HepG2 (cell line): ENCODE results near the gene VAMP8. TPM values are rescaled to one million over a fixed set of nuclear protein-coding genes. Genes with fewer than 3 reads are reported as not detected.

Experiments used
- CBX2 ChIP-seq, 2 experiments: fragments of 200-600 bp in 1 of 2; sonication (generic); formaldehyde crosslinking in 1 of 2; IDR thresholded peaks; 2 replicates each; pipeline versions ENCODE4 v1.7.0 to v1.8.1; 2018 to 2022; ENCODE audit warnings: low read depth in 2 of 2, low read length in 1 of 2, mild to moderate bottlenecking in 1 of 2, missing genetic modification reagents in 1 of 2
- CHD4 ChIP-seq: fragments of 200-600 bp; sonication (generic); IDR thresholded peaks from 2 replicates; pipeline ENCODE4 v1.7.0; 2017; ENCODE audit warnings: mild to moderate bottlenecking, low read length, borderline replicate concordance
- ERF ChIP-seq: IDR thresholded peaks from 2 replicates; pipeline ENCODE4 v1.6.1; 2018; ENCODE audit warnings: missing biosample characterization, missing genetic modification reagents
- FOXP1 ChIP-seq, 2 experiments: fragments of 450-650 bp in 1 of 2; IDR thresholded peaks; 2 replicates each; pipeline ENCODE4 v1.6.1; 2017 to 2018; ENCODE audit warnings: antibody characterized with exemption in 1 of 2
- HNRNPL ChIP-seq: fragments of 200-400 bp; formaldehyde crosslinking; IDR thresholded peaks from 2 replicates; pipeline ENCODE4 v1.6.1; 2017; ENCODE audit warnings: mild to moderate bottlenecking, low read depth, low read length
- JARID2 ChIP-seq: sonication (generic); formaldehyde crosslinking; IDR thresholded peaks from 2 replicates; pipeline ENCODE4 v1.8.1; 2023; ENCODE audit warnings: missing genetic modification reagents, inconsistent platforms; ENCODE audit not compliant: insufficient replicate concordance
- KDM6A ChIP-seq: IDR thresholded peaks from 2 replicates; pipeline ENCODE4 v1.6.1; 2016; ENCODE audit warnings: low read depth
- MTF1 ChIP-seq: sonication (generic); formaldehyde crosslinking; IDR thresholded peaks from 2 replicates; pipeline ENCODE4 v1.5.0; 2020; ENCODE audit warnings: missing genetic modification reagents
- MYC ChIP-seq: sonication (generic); formaldehyde crosslinking; IDR thresholded peaks from 2 replicates; pipeline ENCODE4 v1.9.0; 2021; ENCODE audit warnings: missing genetic modification reagents, borderline replicate concordance
- MZF1 ChIP-seq: sonication (generic); formaldehyde crosslinking; IDR thresholded peaks from 2 replicates; pipeline ENCODE4 v1.8.1; 2023; ENCODE audit warnings: mild to moderate bottlenecking, missing genetic modification reagents, borderline replicate concordance
- NCOA2 ChIP-seq: sonication (generic); formaldehyde crosslinking; IDR thresholded peaks from 2 replicates; pipeline ENCODE4 v1.8.0; 2022; ENCODE audit warnings: inconsistent platforms
- SIN3A ChIP-seq: IDR thresholded peaks from 2 replicates; pipeline ENCODE4 v1.6.1; 2011; ENCODE audit warnings: low read depth, mild to moderate bottlenecking, control low read depth, low read length, borderline replicate concordance
- TEAD3 ChIP-seq: optimal IDR thresholded peaks from 2 replicates; pipeline ENCODE3; 2016; ENCODE audit warnings: borderline replicate concordance
- ZNF30 ChIP-seq: sonication (generic); formaldehyde crosslinking; IDR thresholded peaks from 2 replicates; pipeline ENCODE4 v1.5.0; 2020; ENCODE audit warnings: mild to moderate bottlenecking, missing genetic modification reagents
- ZNF333 ChIP-seq: sonication (generic); formaldehyde crosslinking; IDR thresholded peaks from 2 replicates; pipeline ENCODE4 v1.4.0; 2020; ENCODE audit warnings: mild to moderate bottlenecking, missing genetic modification reagents, borderline replicate concordance
- ZNF644 ChIP-seq: IDR thresholded peaks from 2 replicates; pipeline ENCODE4 v1.6.1; 2016; ENCODE audit warnings: low read depth
- ZSCAN9 ChIP-seq: IDR thresholded peaks from 2 replicates; pipeline ENCODE4 v1.6.1; 2016; ENCODE audit warnings: borderline replicate concordance
- polyA plus RNA-seq, 8 experiments: library from polyadenylated mRNA; depleted of rRNA in 3 of 8; stranded (reverse) in 7 of 8; unstranded in 1 of 8; fragments of >200 nt; fragmentation: Illumina TruSeq in 4 of 8; extraction: Trizol in 4 of 8; gene quantifications; 2 replicates each; pipeline versions ENCODE4 v1.2.1 to v1.2.3, GENCODE V29; 2011 to 2016; ENCODE audit warnings: low read depth in 4 of 8, missing spikeins in 1 of 8, mixed read lengths in 1 of 8; ENCODE audit not compliant: insufficient read depth in 1 of 8
- total RNA-seq, 5 experiments: library from RNA; depleted of rRNA; stranded (reverse); fragments of >200 nt; fragmentation: Illumina TruSeq; extraction: Trizol; gene quantifications; 2 replicates each; pipeline ENCODE4 v1.2.3, GENCODE V29; 2016; ENCODE audit warnings: low read depth in 1 of 5
- TF ChIP-seq, protein P1 (sequence below): sonication (generic); formaldehyde crosslinking; IDR thresholded peaks from 2 replicates; pipeline ENCODE4 v1.5.0; 2020; ENCODE audit warnings: mild to moderate bottlenecking, missing genetic modification reagents
- TF ChIP-seq, protein P2 (sequence below): sonication (generic); formaldehyde crosslinking; IDR thresholded peaks from 2 replicates; pipeline ENCODE4 v1.8.0; 2022; ENCODE audit warnings: missing genetic modification reagents, mild to moderate bottlenecking, inconsistent platforms, borderline replicate concordance
- TF ChIP-seq, protein P3 (sequence below): IDR thresholded peaks from 2 replicates; pipeline ENCODE4 v1.6.1; 2016; ENCODE audit warnings: missing compliant biosample characterization, missing genetic modification reagents, borderline replicate concordance
- TF ChIP-seq, protein P4 (sequence below): fragments of 450-650 bp; IDR thresholded peaks from 2 replicates; pipeline ENCODE4 v1.6.1; 2016
- TF ChIP-seq, protein P5 (sequence below): IDR thresholded peaks from 2 replicates; pipeline ENCODE4 v1.6.1; 2016; ENCODE audit warnings: missing genetic modification reagents, missing compliant biosample characterization

VAMP8 gene
- total and polyA plus RNA-seq, 2 of the 13 experiments (the other 11 are each of a cell fraction or from before 2014, with no cell fraction given): 83.3 to 157 TPM

DNA sequence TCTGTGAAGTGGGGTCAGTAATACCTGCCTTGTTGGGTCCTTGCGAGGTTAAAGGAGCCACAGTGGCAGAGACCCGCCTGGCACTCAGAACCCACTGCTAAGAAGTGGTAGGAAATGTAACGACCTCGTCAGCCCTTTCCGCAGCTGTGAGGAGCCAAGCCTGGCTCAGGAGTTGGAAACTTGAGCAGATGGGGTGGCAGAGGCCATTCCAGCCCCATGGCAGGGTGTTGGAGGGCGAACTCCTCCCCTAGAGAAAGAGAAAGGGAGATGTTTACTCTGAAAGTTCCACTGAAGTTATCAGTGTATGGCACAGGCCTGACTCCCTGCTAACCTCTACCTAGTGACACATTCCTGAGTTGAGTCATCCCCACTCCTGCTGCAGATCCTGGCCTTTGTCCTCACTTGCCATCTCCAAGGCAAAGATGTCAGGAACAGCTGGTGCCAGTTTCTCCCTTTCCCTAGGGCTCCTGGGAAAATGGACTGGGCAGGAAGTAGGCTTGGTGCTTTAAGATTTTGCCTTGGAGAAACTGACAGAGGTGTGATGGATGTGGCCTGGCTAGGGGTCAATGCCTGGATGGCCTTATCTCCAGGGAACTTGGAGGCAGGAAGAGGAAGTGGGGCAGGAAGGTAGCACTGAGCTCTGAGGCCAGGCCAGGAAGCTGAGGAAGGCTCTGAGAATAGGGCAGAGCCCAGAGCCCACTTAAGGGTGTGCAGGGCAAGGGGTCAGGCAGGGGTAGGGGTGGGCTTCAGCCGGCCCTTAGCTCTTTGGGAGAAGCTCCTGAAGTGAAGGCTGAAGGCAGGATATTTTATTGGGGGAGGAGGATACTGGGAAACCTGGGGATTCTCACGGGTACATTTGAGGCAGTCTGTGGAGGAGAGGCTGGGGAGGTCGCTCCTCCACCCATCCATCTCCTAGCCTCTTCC is 7.7 kb downstream of the VAMP8 start (continued):
- 0 out of 2 replicates have a peak, but pooled peaks have one; percentile 68 for TF ChIP-seq KDM6A
- peak; percentile 86 for TF ChIP-seq ERF
- no peak for TF ChIP-seq MTF1
- TF ChIP-seq ZSCAN9 (CRISPR knock-in tag): peak; percentile 71; the same call in 1 of the 2 replicates
- TF ChIP-seq TEAD3 (CRISPR knock-in tag): peak; percentile 99
- peak; percentile 70 for TF ChIP-seq FOXP1 (IDR thresholded peaks at IDR 0.05)
- peak; percentile 67 for TF ChIP-seq FOXP1 (CRISPR knock-in tag; IDR thresholded peaks at IDR 0.05)
- no peak for TF ChIP-seq MZF1 (CRISPR knock-in tag)
- TF ChIP-seq, protein P1, sequence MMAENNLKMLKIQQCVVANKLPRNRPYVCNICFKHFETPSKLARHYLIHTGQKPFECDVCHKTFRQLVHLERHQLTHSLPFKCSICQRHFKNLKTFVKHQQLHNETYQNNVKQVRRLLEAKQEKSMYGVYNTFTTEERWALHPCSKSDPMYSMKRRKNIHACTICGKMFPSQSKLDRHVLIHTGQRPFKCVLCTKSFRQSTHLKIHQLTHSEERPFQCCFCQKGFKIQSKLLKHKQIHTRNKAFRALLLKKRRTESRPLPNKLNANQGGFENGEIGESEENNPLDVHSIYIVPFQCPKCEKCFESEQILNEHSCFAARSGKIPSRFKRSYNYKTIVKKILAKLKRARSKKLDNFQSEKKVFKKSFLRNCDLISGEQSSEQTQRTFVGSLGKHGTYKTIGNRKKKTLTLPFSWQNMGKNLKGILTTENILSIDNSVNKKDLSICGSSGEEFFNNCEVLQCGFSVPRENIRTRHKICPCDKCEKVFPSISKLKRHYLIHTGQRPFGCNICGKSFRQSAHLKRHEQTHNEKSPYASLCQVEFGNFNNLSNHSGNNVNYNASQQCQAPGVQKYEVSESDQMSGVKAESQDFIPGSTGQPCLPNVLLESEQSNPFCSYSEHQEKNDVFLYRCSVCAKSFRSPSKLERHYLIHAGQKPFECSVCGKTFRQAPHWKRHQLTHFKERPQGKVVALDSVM (CRISPR knock-in tag): no peak
- TF ChIP-seq ZNF30: no peak
- peak; percentile 78 for TF ChIP-seq NCOA2
- TF ChIP-seq ZNF333 (CRISPR knock-in tag): no peak
- TF ChIP-seq, protein P2, sequence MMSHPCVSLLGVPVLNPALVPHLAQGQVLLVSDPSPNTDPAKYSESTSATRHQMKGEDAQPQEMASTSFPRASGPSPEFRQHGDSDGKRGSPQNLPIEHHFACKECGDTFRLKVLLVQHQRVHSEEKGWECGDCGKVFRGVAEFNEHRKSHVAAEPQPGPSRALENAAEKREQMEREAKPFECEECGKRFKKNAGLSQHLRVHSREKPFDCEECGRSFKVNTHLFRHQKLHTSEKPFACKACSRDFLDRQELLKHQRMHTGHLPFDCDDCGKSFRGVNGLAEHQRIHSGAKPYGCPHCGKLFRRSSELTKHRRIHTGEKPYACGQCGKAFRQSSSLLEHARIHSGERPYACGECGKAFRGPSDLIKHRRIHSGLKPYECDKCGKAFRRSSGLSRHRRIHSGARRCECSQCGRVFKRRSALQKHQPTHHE (CRISPR knock-in tag): 0 out of 2 replicates have a peak, but pooled peaks have one; percentile 1
- peak; percentile 24; the same call in 1 of the 2 replicates for TF ChIP-seq CHD4
- peak; percentile 73; the same call in 1 of the 2 replicates for TF ChIP-seq ZNF644 (CRISPR knock-in tag)
- TF ChIP-seq MYC (CRISPR knock-in tag): no peak
- TF ChIP-seq, protein P3, sequence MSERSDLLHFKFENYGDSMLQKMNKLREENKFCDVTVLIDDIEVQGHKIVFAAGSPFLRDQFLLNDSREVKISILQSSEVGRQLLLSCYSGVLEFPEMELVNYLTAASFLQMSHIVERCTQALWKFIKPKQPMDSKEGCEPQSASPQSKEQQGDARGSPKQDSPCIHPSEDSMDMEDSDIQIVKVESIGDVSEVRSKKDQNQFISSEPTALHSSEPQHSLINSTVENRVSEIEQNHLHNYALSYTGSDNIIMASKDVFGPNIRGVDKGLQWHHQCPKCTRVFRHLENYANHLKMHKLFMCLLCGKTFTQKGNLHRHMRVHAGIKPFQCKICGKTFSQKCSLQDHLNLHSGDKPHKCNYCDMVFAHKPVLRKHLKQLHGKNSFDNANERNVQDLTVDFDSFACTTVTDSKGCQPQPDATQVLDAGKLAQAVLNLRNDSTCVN: peak; percentile 88
- peak; percentile 8 for TF ChIP-seq JARID2 (CRISPR knock-in tag)
- no peak for TF ChIP-seq CBX2 (IDR thresholded peaks at IDR 0.05; ENCODE audit: low read depth, low read length)
- TF ChIP-seq CBX2 (CRISPR knock-in tag; IDR thresholded peaks at IDR 0.05; ENCODE audit: low read depth): peak; percentile 40; the same call in 1 of the 2 replicates
- 0 out of 2 replicates have a peak, but pooled peaks have one; percentile 17 for TF ChIP-seq HNRNPL
- TF ChIP-seq, protein P4, sequence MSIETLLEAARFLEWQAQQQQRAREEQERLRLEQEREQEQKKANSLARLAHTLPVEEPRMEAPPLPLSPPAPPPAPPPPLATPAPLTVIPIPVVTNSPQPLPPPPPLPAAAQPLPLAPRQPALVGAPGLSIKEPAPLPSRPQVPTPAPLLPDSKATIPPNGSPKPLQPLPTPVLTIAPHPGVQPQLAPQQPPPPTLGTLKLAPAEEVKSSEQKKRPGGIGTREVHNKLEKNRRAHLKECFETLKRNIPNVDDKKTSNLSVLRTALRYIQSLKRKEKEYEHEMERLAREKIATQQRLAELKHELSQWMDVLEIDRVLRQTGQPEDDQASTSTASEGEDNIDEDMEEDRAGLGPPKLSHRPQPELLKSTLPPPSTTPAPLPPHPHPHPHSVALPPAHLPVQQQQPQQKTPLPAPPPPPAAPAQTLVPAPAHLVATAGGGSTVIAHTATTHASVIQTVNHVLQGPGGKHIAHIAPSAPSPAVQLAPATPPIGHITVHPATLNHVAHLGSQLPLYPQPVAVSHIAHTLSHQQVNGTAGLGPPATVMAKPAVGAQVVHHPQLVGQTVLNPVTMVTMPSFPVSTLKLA: 0 out of 2 replicates have a peak, but pooled peaks have one; percentile 22
- TF ChIP-seq, protein P5, sequence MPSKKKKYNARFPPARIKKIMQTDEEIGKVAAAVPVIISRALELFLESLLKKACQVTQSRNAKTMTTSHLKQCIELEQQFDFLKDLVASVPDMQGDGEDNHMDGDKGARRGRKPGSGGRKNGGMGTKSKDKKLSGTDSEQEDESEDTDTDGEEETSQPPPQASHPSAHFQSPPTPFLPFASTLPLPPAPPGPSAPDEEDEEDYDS (CRISPR knock-in tag): peak; percentile 64
- peak; percentile 86; the same call in 1 of the 2 replicates for TF ChIP-seq SIN3A
